GM12891 (cell line): ENCODE data around the gene NMNAT1.

ENCODE experiments used
- PAX5 ChIP-seq: IDR thresholded peaks from 2 replicates; pipeline ENCODE4 v1.6.1; 2011; ENCODE audit warnings: low read length, moderate library complexity, mild to moderate bottlenecking; ENCODE audit not compliant: insufficient read depth, severe bottlenecking
- POLR2A ChIP-seq: IDR thresholded peaks from 2 replicates; pipeline ENCODE4 v1.6.1; 2011; ENCODE audit warnings: low read depth, low read length, control low read depth
- POLR2AphosphoS5 ChIP-seq: IDR thresholded peaks from 2 replicates; pipeline ENCODE4 v1.6.1; 2011; ENCODE audit warnings: low read depth, low read length, control low read depth
- SPI1 ChIP-seq: IDR thresholded peaks from 2 replicates; pipeline ENCODE4 v1.6.1; 2011; ENCODE audit warnings: low read depth, low read length, control low read depth
- TAF1 ChIP-seq: IDR thresholded peaks from 2 replicates; pipeline ENCODE4 v1.6.1; 2011; ENCODE audit warnings: low read depth, low read length, control low read depth

DNA sequence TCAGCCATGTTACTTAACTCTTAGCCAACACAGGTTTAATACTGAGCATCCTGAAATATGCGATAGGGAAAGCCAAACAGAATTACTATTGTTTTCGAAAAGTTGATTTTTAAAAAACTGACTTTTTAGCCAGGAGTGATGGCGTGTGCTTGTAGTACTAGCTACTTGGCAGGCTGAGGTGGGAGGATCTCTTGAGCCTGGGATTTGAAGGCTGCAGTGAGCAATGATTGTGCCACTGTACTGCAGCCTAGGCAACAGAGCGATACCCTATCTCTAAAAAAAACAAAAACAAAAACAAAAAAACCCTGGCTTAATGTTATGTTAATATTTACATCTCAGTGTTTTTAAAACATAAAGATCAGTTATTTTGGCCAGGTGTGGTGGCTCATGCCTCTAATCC is 16.7 kb downstream of the NMNAT1 start:
- TF ChIP-seq POLR2AphosphoS5 (no peak), POLR2A (no peak), SPI1 (no peak), TAF1 (no peak), PAX5 (no peak)
